SW 1271 (cell line): ENCODE measurements around the gene RASSF5.
"Not testable (repeated sequence)": the region's sequence is repeated elsewhere in the genome, so short reads cannot be mapped to it uniquely, and the experiment has no call there.

Experiments
- DNase-seq, 2 experiments: peaks; one replicate each; lab custom pipeline; 2025; lab: John Stamatoyannopoulos, UW

RASSF5 gene

GRCh38 chr1:206477110-206477509, 30.2 kb upstream of the RASSF5 start:
- DNase-seq: no peak

DNA sequence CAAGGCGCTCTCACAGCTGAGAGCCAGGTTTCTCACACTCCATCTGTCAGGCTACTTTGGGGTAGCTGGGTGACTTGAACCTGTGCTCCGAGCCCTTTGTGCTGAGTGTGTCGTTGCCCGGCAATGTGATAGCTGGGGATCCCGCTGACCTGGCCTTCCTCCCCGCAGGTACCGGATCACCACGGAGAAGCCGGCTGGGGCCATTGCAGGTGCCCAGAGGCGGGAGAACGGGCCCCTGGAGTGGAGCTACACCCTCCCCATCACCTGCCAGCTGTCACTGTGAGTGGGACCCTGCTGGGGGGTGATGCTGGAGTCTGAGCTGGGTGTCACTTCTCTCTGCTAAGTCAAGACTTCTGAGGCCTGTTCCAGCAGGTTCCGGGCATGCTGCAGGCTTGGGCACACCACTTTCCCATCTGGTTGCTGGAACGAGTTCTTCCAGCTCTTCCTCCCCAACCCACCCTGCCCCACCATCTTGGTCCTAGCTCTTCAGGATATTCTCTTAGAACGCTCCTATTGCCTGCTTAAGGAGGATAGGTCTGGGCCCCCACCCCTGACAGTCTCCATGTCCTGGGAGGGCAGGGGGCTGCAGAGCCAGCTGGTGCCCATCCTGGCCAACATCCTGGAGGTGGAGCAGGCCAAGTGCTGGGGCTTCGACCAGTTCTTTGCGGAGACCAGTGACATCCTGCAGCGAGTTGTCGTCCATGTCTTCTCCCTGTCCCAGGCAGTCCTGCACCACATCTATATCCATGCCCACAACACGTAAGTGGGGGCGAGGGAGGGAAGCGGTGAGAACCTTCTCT, 29.6 kb upstream of the RASSF5 start:
- DNase-seq: no peak

DNA sequence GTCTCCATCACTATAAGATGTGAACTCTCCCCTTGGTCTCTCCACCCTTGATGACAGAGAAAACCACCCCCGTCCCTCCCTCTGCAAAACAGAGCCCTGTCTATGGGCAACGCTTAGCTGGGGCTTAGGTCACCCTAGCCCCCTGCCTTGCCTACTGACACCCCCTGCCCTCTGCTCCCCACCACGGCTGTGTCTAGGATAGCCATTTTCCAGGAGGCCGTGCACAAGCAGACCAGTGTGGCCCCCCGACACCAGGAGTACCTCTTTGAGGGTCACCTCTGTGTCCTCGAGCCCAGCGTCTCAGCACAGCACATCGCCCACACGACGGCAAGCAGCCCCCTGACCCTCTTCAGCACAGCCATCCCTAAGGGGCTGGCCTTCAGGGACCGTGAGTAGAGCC, 28.6 kb upstream of the RASSF5 start:
- no peak for DNase-seq

DNA sequence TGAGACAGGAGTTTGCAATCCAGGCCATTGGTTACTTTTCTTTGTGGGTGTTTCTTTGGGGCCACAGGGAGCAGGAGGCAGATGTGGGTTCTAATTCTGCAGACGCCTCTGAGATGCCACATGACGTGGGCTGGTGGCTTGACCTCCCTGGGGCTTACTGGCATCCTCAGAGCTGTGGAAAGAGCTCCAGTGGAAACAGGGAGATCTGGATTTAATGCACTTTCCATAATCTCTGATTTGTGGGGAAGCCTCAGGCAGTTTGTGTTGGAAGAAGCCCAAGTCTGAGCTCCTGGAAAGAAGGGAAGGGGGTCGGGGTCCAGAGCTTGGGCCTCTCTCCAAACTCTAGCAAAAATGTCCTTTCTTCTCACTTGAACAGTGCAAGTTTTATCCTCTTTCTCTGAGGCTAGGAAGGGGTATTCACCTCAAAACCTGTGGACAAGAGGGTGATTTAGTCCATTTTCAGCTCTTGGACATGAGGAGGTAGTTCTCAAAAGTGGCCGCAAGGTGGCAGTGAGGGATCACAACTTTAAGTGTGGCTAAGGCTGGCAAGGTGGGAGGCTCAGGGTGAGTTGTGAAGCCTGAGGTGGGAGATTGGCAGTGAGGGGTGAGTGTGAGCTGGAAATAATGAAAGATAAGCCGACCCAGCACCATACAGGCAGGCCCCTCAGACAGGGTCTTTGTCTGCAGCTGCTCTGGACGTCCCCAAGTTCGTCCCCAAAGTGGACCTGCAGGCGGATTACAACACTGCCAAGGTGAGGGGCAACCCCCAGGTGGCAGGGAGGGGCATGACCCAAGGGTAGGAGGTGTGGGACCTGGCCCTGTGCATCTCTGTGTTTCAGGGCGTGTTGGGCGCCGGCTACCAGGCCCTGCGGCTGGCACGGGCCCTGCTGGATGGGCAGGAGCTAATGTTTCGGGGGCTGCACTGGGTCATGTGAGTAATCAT, 27.9 kb upstream of the RASSF5 start:
- peak in 1 of 2 experiments; percentile 24 for DNase-seq

DNA sequence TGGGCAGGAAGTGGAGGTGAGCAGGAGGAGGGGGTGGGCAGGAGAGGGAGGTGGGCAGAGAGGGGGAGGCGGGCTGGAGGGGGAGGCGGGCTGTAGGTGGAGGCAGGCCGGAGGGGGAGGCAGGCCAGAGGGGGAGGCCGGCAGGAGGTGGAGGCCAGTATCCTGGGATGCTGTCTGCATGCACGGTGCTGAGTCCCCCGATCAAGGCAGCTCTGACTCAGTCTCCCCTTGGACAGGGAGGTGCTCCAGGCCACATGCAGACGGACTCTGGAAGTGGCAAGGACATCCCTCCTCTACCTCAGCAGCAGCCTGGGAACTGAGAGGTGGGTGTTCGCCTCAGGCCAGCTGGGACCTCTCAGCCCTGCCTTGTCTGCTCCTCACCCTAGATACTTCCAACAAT, 27.1 kb upstream of the RASSF5 start:
- DNase-seq: no peak

- DNase-seq: no peak
Measured at GRCh38 chr1:206482611-206483010, 24.7 kb upstream of the RASSF5 start.

- not testable (repeated sequence) for DNase-seq
Measured at GRCh38 chr1:206483864-206484263, 23.5 kb upstream of the RASSF5 start.

DNA sequence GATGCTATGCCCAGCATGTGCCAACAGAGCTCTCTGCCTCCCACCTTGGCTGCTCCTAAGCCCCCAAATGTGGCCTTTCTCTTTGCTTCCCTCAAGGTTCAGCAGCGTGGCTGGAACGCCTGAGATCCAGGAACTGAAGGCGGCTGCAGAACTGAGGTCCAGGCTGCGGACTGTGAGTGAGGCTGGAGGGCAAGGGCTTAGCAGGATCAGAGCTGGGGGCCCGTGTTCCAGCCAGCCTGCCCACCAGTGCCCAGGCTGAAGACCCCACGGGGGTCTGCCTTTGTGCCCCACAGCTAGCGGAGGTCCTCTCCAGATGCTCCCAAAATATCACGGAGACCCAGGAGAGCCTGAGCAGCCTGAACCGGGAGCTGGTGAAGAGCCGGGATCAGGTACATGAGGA, 22.4 kb upstream of the RASSF5 start:
- no peak for DNase-seq

DNA sequence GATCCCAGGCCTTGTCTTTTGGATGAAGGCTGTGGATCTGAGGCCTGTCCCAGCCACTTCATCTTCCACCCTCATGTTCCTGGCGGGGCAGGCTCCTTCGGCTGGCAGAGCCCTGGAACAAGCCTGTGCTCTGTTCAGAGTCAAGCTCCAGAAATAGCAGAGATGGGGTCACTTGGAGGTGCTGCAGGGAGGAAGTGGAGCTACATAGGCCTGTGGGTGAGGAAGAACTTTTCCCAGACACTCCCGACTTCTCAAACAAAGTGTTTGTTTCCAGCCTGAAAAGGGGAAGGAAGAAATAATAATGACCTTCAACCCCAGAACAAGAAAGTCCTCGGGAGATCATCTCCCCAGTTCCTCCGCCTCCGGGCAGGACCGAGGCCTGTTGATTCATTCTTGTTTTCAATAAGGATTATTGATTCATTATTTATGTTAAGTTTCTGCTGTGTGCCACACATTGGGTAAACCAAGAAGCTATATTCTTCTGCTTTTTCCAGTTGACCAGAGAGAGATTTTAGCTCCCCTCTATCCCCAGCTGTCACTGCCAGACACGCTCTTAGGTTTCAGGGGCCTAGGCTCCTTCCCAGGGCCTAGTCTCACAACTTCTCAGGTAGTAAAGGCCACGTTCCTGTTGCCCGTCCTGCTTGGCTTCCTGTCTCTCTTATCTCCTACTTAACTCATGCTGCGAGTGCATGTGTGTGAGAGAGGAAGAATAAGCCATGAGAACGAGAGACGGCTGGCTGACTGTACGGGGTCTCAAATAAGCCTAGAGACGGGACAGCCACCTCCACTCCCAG, 20.1 kb upstream of the RASSF5 start:
- no peak for DNase-seq

- DNase-seq: no peak
Measured at GRCh38 chr1:206487970-206488369, 19.4 kb upstream of the RASSF5 start.

- no peak for DNase-seq
Measured at GRCh38 chr1:206488466-206488865, 18.9 kb upstream of the RASSF5 start.

DNA sequence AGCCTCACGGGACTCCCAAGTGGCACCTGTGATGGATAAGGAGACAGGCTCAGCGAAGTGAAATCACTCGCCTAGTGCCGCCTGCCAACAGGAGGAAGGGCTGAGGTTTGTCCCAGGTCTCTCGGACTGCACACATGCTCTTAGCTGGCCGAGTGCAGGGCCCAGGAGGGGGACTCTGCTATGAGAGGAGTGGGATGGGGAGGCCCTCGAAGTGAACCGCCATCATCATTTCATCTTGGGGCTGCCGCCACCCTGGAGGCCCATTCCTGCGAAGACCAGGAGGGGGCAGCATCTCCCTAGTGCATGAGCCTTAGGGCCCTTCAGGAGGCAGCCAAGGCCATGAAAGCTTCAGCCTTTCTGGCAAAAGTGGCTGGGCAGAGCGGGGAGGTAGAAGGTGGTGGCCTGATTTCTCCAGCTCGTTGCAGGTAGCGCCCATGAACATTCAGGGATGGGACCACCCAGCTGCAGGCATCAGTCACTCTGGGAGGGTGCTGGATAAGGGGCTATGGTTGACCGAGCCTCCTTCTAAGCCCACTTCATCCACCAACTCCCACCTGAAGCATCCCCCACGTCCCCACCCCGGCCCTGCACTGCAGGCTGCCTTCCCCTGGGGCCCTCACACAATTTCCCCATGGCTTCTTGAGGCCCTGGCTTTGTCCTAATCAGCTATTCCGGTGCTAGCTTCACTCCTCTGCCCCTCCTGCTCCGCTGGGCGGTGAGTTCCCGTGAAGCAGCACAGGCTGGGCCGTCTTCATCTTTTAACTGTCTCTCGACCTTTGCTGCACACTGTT, 17.2 kb upstream of the RASSF5 start:
- DNase-seq: peak in 1 of 2 experiments; percentile 3

GRCh38 chr1:206490771-206491405, 16.4 kb upstream of the RASSF5 start:
- no peak for DNase-seq

GRCh38 chr1:206491616-206492015, 15.7 kb upstream of the RASSF5 start:
- DNase-seq: no peak

GRCh38 chr1:206492589-206492988, 14.7 kb upstream of the RASSF5 start:
- DNase-seq: no peak

DNA sequence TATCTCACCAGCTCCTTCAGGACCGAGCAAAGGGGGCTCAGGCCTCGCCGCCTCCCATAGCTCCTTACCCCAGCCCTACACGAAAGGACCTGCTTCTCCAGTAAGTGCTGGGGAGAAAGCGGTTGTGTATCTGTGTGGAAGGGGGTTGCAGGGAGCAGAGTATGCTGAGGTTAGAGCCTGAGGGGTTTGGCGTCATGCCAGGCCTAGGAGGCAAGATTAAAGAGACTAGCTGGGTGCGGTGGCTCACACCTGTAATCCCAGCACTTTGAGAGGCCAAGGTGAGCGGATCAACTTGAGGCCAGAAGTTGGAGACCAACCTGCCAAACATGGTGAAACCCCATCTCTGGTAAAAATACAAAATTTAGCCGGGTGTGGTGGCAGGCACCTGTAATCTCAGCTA, 14.1 kb upstream of the RASSF5 start:
- DNase-seq: no peak

DNA sequence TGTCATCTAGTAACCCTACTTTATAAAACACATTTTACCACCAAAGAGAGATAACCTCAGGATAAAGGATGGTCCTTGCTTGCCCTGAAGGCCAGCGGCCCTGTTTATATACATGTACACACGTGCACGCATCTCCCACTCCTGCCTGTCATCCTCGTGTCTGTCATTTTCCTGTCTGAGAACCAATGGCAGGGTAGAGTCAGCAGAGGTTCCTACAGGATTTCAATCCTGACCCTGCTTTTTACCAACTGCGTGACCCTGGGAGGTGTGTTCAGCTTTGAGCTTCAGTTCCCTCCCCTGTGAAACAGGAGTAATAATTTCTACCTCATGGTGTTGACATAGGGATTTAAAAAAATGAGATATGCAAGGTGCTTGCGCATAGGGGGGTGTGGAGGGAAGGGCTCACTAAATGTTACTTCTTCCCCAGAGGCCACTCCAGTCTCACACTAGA, 12.3 kb upstream of the RASSF5 start:
- DNase-seq: no peak

DNA sequence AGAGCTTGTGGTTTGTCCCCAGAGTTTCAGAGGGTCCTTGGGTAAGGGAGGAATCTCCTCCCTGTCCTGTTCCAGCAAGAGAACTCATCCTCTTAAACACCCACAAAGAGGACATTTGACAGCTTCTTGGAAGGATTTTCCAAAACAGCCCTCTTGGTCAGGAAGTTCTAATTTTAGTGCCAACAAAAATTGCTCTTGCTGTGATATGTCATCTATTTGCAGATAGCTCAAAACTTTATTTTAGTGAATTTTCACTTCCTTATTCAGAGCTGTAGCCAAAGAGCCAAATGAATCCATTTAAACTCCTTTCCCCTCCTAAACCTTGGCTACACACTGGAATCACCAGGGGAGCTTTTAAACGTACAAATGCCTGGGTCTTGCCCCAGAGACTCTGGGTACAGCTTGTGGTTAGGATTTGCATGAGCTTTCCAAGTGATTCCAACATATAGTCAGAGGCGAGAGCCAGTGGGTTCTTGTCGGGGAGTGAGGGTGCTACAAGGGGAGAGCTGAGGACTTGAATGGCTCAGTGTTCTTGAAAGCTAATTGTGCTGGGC, 11.8 kb upstream of the RASSF5 start:
- DNase-seq: no peak

DNA sequence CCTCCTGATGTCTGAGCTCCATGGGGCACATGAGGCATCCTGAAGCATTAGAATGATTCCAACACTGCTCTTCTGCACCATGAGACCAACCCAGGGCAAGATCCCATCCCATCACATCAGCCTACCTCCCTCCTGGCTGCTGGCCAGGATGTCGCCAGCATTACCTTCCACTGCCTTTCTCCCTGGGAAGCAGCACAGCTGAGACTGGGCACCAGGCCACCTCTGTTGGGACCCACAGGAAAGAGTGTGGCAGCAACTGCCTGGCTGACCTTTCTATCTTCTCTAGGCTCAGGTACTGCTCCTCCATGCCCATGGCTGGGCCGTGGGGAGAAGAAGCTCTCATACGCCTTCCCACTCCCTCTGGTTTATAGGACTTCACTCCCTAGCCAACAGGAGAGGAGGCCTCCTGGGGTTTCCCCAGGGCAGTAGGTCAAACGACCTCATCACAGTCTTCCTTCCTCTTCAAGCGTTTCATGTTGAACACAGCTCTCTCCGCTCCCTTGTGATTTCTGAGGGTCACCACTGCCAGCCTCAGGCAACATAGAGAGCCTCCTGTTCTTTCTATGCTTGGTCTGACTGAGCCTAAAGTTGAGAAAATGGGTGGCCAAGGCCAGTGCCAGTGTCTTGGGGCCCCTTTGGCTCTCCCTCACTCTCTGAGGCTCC, 11.1 kb upstream of the RASSF5 start:
- no peak for DNase-seq

DNA sequence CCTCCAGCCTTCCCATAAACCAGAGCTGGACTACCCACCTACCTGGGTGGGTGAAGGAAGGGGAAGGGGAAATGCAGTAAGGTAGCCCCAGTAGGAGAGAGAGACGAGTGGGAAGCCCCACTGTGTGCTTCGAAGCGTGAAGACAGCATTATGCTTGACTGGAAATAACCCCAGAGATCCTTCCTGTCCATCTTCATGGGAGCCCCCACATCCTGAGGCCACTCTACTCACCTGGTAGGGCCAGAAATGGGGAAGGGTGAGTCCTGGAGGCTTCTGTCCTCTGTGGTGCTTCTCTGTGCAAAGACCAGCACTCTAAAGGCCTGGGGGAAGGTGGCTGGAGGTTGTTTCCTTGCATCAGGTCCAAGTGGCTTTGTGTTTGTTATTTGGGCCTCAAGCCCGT, 10.0 kb upstream of the RASSF5 start:
- DNase-seq: no peak
